ENCODE data around the gene YKT6. TPM values are rescaled to one million over a fixed set of nuclear protein-coding genes. Genes with fewer than 3 reads are reported as not detected.

Gene YKT6
- 25.9 TPM for total RNA-seq

DNA sequence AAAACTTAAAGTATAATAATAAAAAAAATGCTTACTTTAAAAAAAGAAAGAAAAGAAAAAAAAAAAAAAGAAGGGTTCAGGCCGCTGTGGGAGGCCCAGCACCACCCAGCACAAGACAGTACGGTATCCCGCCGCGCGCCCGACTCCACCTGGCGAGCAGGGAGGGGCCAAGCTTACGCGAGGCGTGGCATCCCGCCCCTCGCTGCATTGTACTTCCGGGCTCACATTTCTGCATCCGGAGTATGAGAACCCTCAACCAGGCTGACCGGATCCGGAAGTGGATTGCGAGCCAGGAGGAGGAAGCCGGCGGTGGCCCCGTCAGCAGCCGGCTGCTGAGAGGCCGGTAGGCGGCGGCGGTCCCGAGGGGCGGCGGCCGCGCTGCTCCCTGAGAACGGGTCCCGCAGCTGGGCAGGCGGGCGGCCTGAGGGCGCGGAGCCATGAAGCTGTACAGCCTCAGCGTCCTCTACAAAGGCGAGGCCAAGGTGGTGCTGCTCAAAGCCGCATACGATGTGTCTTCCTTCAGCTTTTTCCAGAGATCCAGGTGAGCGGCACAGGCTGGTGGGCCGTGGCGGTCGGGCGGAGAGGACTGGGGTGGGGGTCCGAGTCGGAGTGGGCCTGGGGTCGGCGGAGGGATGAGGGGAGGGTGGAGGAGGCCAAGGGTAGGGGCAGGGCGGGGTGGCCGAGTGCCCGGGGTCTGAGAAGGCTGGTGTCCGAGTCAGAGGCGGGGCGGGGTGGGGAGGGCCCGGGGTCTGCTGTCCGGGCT is at the start of gene YKT6:
Gene YKT6, plus strand, starts transcription at position 280 of the 763 bp plus-strand sequence. Its CDS starts 158 bp downstream, at position 438.
- peak; percentile 83 to 97 (median 95) for DNase-seq (ENCODE audit: low read depth in 2 of 3, low spot score in 2 of 3)

DNA sequence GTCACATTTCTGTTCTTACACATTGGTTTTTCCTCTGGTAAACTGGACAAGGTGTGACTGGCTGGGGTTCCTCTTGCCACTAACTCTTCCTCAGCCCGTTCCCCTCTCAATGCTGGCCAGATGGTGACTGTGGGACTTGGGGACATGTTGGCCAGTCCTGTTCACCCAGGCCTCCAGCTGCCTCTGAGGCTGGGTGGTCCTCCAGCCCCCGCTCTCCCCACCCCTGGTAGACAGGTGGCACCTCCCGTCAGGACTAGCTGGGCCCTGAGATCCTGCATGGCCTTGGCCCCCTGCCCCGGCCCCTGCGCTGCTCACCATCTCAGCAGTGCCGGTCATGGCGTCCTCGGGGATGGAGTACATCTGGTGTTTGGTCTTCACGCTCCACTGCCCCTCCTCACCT is 48.8 kb upstream of the YKT6 start:
- DNase-seq (ENCODE audit: low read depth in 2 of 3, low spot score in 2 of 3), result no peak

DNA sequence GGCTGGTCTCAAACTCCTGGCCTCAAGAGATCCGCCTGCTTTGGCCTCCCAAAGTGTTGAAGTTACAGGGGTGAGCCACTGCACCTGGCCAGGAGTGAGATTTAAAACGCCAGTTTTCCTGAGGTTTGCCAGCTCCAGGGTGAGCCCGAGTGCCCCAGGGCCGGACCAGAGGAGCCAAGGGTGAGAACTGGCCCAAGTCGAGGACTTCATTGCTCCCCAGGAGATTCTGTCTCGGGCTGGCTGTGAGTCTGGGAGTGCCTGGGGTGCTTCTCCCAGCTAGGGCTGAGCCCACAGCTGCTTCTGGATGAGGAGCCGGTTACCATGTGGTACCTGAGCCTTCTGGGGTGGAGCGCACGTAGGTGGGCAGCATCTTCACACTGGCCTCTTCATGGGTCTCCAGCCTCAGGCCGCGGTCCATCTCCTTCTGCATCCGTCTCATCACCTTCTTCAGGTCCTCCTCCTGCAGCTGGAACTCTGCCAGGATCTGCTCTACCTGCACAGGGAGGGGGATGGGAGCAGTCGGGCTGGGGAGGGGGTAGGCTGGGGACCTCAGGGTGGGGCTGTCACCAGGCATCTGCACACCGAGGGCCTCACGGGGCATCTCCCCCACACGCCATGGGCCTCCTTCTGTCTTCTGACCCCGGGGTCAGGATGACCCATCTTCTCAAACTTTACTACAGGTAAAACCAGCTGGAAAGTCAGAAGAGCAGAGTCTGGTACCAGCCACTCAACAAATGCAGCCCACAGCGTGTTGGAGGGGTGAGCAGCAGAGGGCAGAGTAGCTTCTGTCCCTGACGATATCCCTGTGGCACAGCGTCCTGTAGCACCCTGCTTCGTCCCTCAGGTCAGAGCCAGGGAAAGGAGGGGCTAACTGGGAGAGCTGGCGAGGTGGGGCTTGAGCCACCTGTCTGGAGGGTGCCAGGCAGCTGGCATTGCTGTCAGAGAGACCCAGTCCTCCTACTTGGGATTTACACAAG is 47.5 kb upstream of the YKT6 start:
- DNase-seq (ENCODE audit: low read depth in 2 of 3, low spot score in 2 of 3), result no peak

DNA sequence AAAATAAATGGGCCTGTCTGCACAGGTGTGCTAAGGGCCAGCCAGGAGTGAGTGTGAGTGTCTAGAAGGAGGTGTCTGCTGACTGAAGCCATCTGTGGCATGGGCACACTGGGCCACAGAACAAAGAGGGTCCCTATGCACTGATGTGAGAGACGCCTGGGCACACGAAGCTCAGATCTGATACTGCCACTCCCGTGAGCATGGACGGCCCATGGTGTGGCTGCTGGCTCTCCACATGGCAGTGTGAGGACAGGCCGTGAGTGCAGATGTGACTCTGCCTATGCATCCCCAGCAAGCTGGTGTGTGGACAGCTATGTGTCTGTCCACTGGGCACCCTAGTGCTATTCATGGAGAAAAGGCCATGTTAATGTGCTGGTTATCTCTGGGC is 46.8 kb upstream of the YKT6 start:
- no peak for DNase-seq (ENCODE audit: low read depth in 2 of 3, low spot score in 2 of 3)

DNA sequence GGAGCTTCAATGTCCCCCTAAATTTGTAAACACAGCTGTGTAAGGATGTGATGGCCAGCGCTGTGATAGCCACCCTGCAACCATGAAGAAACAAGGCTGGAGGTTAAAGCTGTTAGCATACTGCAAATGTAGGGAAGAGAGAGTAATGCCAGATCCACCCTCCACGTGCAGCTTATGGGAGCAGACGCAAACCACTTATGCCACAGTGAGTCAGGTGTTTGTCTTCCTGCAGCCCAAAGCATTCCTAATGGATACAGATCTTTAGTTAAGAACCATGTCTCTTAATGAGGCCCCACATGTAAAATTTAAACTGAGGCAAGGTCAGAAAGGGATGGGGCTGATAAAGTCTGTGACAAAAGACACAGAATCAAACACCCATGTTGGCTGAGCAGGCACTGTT is 46.1 kb upstream of the YKT6 start:
- no peak for DNase-seq (ENCODE audit: low read depth in 2 of 3, low spot score in 2 of 3)

DNA sequence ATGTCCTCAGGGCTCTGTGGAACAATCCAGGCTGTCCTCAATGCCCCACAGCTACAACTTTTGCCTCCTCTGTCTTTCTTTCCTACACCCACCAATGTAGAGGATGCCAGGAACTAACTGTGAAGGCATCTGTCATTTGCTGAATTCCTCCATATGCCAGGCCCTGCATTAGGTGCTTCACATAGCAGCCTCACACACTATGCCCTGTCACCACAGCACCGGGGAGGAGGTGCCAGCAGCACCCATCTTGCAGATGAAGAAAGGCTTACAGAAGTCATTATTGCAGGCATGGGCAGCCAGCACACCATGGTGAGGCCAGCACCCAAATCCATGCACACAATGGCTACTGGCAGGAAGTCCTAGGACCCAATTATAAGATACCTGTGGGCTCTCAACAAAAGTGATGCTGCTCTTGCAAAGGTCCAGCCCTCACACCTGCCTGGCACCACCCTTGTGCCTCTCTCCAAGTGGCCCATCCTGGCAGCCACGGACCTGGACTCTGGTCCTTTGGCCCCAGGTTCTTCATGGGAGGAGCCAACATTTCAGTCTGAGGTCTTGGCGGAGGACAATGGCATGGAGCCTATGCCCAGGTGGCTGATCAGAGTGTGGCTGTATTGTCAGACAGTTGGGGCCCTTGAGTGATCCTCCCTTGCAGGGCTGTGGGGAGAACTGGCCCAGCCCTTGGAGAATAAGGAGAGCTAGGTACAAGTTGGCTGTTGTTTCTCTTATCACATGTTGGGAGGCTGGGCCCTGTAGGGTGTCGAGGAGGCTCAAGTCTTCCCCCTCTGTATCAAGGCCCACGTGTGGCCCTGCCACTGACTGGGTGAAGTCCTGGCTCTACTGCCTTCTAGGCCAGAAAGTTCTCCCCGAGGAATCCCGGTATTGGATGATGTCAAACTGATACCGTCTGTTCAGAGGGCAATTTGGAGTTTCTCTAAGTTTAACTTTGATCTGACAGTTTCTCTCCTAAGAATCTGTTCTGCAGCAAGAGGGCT is 45.3 kb upstream of the YKT6 start:
- no peak for DNase-seq (ENCODE audit: low read depth in 2 of 3, low spot score in 2 of 3)

DNA sequence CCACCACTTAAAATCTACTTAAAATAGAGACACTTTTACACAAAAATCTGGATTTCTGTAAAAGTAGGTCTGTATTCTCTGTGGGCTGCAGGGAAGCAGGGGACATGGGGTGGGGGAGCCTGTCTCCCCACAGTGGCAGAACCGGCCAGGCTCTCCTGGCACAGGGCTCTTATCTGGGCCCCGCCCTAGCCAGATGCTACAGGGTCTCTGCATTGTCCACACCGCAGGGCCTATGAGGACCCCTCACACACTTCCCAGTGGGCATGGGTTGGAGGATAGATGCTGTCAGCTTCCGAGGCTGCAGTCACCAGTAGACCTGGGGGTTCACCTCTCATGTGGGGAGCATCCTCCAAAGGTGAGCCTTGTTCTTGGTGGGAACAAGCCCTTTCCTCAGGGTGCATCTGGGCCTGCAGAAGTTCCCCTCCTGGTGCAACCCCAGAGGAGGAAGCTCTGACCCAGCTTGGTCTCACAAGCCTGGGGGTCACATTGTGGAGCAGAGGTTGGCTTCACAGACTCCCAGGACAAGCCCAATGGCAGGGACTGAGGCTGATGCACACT is 44.2 kb upstream of the YKT6 start:
- no peak for DNase-seq (ENCODE audit: low read depth in 2 of 3, low spot score in 2 of 3)

DNA sequence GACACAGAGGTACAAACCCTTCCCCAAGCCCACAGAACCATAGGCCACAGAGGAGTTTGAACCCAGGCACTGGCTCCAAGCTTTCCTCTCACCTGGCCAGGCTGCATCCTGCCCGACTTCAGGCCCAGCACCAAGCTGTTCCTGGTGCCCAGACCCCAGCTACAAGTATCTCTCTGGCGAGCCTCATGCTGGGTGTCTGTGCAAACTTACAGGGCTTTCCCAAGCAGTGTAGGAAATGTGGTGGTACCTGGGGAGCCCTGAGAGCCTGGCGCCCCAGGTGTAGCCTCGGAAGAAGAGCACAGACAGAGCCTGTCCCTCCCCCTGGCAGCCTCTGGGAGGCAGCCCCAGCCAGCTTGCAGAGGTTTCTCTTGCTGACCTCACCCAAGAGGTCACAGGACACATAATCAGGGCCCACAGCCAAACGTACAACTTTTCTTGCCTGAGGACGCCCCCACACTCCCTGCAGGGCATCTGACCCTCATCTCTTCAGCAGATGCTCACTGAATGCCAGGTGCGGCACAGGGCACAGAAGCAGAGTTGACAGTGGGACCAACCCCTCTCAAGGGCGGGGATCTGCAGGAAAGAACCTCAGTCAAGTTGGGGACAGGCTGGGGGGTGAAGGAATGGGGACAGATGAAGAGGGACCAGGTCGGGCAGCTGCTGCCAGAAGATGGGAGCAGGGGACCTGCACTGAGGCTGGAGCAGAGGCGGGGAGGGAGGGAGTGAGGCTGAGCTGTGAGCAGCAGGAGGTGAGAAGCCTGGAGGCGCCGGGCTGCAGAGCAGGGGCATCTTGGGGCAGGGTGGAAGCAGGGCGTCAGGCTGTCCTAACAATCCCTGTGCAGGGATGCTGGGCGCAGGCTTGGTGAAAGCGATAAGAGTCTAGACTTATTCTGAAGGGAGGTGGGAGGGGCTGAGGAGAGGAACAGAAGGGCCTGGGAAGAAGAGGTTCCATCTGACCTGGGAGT is 43.4 kb upstream of the YKT6 start:
- DNase-seq (ENCODE audit: low read depth in 2 of 3, low spot score in 2 of 3), result no peak

DNA sequence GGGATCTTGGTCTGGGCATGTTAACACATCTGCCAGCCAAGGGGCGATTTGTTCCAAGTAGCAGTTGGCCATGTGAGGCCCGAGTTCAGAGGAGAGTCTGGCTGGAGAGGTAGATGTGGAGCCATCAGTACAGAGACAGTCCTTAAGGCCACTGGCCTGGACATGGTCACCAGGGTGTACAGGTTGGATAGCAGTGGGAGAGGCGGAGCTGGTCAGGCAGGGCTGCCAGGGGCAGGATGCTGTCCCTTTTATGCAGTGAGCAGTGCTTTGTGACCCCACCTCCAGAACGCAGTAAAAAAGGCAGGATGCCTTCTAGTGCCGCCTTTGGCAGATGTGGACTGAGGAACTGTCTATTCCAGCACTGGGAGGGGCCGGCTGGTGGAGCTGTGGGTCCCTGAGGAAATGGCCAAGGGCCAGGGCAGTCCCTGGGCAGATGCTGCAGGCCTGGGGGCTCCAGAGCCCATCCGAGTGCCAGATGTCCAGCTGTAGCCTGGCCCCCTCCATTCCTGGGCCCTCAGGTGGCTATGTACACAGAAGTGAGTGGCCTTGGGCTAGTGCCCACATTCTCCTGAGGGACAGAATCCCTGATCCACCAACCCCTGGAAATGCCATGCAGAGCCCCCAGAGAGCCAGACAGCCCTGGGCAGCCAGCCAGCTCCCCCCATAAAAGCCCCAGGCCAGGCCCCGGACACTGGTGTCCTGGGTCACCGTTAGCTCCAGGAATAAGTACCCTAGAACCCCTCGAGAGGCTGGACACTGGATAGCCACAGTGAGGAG is 42.5 kb upstream of the YKT6 start:
- no peak for DNase-seq (ENCODE audit: low read depth in 2 of 3, low spot score in 2 of 3)

DNA sequence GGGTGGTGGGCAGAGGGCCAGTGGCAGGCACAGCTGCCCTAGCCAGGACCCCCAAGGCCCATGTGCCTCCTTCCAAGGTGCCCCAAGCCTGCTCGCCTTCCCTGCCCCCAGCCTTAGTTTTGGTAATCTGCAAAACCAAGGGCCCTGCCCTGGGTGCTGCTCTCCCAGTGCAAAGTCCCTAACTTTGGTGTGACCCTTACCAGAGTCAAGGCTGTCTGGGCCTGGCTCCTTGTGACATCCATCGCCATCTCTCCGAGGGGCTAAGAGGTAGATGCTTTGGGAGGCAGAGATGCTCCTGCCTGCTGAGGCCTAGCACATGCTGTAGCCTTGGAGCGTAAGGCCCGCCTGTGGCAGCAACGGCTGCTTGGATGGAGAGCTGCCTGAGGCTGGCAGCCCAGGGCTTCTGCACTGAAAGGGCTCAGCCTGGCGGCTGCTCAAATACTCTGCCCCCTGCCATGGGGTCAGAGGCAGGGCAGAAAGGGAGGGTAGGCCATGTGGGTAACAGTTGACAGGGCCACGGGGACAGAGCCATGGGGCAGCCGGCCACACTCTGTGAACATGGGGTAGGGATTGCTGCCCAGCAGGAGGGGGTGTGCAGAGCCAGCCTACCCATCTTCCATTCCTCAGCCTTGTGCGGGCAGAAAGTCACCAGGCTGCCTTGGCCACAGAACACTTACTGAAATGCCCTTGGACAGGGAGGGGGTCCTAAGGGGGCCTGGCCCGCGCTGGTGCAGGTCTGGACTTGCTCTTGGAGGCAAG is 41.7 kb upstream of the YKT6 start:
- no peak for DNase-seq (ENCODE audit: low read depth in 2 of 3, low spot score in 2 of 3)

DNA sequence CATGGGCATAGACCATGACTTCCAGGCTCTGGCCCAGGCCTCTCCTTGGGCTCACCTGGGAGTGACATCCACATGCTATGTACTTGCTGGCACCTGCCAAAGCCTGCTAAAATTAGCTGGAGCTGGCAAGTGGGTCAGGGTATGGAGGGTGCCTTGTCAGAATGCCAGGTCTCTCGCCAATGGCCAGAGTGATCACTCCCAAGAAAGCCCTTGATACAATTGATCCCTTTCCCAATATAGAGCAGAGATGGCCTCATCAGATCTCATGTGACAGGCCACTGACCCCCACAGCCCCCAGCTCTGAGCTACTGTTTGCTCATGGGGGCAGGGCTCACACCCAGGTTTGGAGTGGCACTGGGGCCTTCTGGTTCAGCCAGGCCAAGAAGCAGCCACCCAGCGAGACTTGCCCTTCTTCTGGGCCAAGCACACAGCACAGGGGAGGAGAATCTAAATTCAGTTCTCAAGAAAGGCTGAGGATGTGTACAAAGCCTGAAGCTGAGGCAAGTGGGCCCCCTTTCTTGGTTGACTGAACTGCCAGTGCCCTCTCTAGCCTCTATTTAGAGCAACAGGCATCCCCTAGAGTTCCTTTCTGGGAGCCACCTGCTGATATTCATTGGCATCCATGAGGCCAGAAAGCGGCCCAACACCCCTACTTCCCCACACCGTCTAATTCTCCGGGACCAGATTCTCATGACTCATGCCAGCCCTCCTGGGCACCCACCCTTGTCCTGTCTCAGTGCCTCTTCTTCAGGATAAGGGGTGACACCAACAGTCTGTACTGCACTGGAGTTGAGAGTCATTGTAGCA is 40.8 kb upstream of the YKT6 start:
- no peak for DNase-seq (ENCODE audit: low read depth in 2 of 3, low spot score in 2 of 3)

DNA sequence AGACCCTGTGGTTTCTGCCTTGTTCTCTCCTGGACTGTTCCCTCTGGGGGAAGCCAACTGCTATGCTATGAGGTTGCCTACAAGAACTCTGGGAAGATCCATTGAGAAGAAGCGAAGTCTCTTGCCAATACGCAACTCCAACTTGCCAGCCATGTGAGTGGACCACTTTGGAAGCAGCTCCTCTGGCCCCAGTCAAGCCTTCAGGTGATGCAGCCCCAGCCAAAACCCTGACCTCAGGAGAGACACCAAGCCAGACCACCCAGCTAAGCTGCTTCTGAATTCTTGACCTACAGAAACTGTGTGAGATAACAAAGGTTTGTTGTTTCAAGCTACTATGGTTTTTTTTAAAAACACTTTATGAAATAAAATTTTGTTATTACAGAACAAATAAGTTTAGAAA is 39.4 kb upstream of the YKT6 start:
- no peak for DNase-seq (ENCODE audit: low read depth in 2 of 3, low spot score in 2 of 3)

DNA sequence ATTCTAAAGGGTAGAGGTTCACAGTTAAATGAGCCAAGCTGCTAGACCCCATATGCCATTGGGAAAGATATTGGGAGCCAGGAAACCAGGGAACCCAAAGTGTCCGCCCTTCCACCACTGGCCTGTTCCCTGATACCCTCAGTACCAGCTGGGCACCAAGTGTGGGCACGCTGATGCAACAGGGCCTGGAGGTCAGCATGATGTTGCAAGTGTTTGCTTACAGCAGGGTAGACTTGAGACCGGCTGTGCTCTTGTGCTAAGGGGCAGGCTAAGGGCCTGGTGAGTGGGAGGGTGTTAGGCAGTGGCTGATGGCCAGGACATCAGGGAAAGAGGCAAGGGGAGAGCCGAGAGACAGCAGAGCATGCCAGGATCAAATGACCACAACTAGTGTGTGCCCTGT is 38.6 kb upstream of the YKT6 start:
- no peak for DNase-seq (ENCODE audit: low read depth in 2 of 3, low spot score in 2 of 3)

DNA sequence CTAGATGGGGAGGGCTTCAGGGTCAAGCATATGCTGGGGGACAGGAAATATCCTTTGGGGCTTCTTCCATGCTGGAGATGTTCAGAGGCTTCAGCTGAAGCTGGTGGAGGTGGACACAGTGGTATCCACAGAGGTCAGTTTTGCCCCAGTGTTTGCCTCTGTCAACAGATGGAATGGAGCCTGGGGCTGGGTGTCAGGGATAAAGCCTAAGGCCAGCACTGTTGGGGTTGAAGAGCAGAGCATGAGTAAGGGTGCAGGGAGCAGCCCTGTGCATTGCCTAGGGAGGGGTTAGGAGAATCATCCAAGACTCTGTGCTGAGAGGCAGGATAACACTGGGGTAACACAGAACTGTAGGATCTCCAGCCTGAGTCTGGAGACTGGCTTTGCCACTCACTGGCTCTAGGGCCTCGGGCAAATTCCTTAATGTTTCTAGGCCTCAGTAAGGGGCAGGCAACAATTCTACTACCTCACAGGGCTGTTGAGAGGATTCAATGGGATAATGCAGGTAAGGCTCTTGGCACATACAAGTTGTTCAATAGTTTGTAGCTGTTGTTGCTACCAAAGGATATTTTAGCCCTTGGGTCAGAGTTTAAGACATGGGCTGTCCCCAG is 37.9 kb upstream of the YKT6 start:
- DNase-seq (ENCODE audit: low read depth in 2 of 3, low spot score in 2 of 3), result no peak

DNA sequence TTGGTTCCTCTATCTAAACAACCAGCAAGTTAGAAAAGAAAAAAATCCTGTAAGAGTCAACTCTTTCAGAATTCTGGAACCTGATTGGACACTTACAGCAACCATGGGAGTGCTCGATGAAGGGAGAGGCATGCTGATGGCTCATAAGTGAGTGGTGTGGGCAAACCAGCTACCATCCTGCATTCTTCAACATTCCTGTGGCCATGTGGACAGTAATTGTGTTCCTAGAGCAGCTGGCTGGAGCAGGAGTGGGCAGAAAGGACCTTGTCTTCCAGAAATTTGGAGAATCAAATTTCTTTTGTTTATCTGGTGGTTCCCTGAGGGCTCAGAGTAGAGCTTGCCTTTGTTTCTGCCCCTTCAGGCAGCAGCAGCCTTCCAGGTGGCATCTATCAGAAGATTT is 37.2 kb upstream of the YKT6 start:
- no peak for DNase-seq (ENCODE audit: low read depth in 2 of 3, low spot score in 2 of 3)

DNA sequence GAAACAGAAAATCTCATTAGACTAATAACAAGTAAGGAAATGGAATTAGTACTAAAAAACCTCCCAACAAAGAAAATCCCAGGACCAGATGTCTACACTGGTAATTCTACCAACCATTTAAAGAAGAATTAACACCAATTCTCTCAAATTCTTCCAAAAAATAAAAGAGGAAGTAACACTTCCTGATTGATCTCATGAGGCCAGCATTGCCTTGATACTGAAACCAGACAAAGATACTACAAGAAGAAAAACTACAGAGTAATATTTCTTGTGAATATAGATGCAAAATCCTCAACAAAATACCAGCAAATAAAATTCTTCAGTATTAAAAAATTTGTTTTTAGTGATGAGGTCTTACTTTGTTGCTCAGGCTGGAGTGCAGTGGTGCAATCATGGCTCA is 32.9 kb upstream of the YKT6 start:
- peak in 2 of 3 donors; percentile 8 to 42 for DNase-seq (ENCODE audit: low read depth in 2 of 3, low spot score in 2 of 3)
